Gastroesophageal sphincter (tissue), 3 donors: ENCODE measurements around the gene CTAG1A.
"Not testable (repeated sequence)": the region's sequence is repeated elsewhere in the genome, so short reads cannot be mapped to it uniquely, and the experiment has no call there.

Source experiments
- CTCF ChIP-seq, 4 experiments: fragments of 200-600 bp in 2 of 4; fragments of 450-650 bp in 2 of 4; sonication (generic) in 1 of 4; IDR thresholded peaks; one replicate each; pipeline ENCODE4 v1.5.1; 2017 to 2019; ENCODE audit warnings: antibody characterized with exemption in 4 of 4, mild to moderate bottlenecking in 2 of 4, moderate library complexity in 2 of 4
- POLR2AphosphoS5 ChIP-seq: sonication (generic); formaldehyde crosslinking; IDR thresholded peaks from one replicate; pipeline ENCODE4 v1.6.1; 2017; ENCODE audit warnings: antibody characterized with exemption

- TF ChIP-seq POLR2AphosphoS5; CTCF (IDR thresholded peaks at IDR 0.05): not testable (repeated sequence)
These were observed 44.6 kb upstream of the CTAG1A start for GRCh38 chrX:154540365-154540764.
